IMR-90 (cell line): Measurements from ENCODE around the gene CACNA2D4. TPM values are rescaled to one million over a fixed set of nuclear protein-coding genes. Genes with fewer than 3 reads are reported as not detected.

ENCODE experiments used
- ATAC-seq: fragments of 200-7000 bp; cut with Tn5 transposase; 2 replicates; pipeline ENCODE4 v1.9.1; 2020; ENCODE audit warnings: low read depth, mild to moderate bottlenecking, moderate library complexity
- BruUV-seq: library from RNA; stranded (reverse); fragments of 400-500 nt; replicated peaks from 2 replicates; lab custom pipeline; 2021; lab: Mats Ljungman, UMichigan
- CTCF ChIA-PET: fragments of 300-600 bp; formaldehyde crosslinking; extraction: SDS; loops from one replicate; lab custom pipeline; 2021; ENCODE audit warnings: antibody characterized with exemption; lab: Yijun Ruan, JAX
- POLR2A ChIA-PET: fragments of 300-600 bp; sonication (Branson Sonifier 250); formaldehyde crosslinking; loops from one replicate; lab custom pipeline; 2022; ENCODE audit warnings: antibody characterized with exemption; ENCODE audit not compliant: unreplicated experiment; lab: Charles Lee
- DNase-seq: peaks from one replicate; pipeline ENCODE4 v3.0.0; 2013
- H2AFZ ChIP-seq: replicated peaks from 2 replicates; pipeline ENCODE3; 2013; ENCODE audit warnings: low read length, mild to moderate bottlenecking; ENCODE audit not compliant: poor library complexity
- H2AK5ac ChIP-seq: 2 replicates; pipeline ENCODE4 v1.6.1; 2013; ENCODE audit warnings: low read depth, low read length, inconsistent platforms
- H2AK9ac ChIP-seq: replicated peaks from 2 replicates; pipeline ENCODE3; 2013; ENCODE audit warnings: mild to moderate bottlenecking, low read depth, low read length, moderate library complexity; ENCODE audit not compliant: poor library complexity
- H2BK120ac ChIP-seq: 2 replicates; pipeline ENCODE4 v1.6.1; 2013; ENCODE audit warnings: low read depth, low read length, inconsistent platforms
- H2BK15ac ChIP-seq: 3 replicates; pipeline ENCODE4 v1.6.1; 2013; ENCODE audit warnings: low read depth, low read length, inconsistent platforms
- H2BK20ac ChIP-seq: 2 replicates; pipeline ENCODE4 v1.6.1; 2013; ENCODE audit warnings: low read depth, mild to moderate bottlenecking, inconsistent platforms, low read length, moderate library complexity
- H2BK5ac ChIP-seq: 2 replicates; pipeline ENCODE4 v1.6.1; 2013; ENCODE audit warnings: mild to moderate bottlenecking, low read depth, low read length, inconsistent platforms; ENCODE audit not compliant: poor library complexity, severe bottlenecking
- H3K14ac ChIP-seq: replicated peaks from 2 replicates; pipeline ENCODE4 v1.6.1; 2013; ENCODE audit warnings: low read depth, low read length, inconsistent platforms
- H3K18ac ChIP-seq: 2 replicates; pipeline ENCODE4 v1.6.1; 2013; ENCODE audit warnings: low read depth, low read length, control low read depth
- H3K23ac ChIP-seq: 2 replicates; pipeline ENCODE4 v1.6.1; 2013; ENCODE audit warnings: low read depth, low read length, inconsistent platforms
- H3K27ac ChIP-seq: 2 replicates; pipeline ENCODE4 v1.5.1; 2013; ENCODE audit warnings: mild to moderate bottlenecking, control low read depth, low read length; ENCODE audit not compliant: insufficient read depth
- H3K27me3 ChIP-seq: 2 replicates; pipeline ENCODE4 v1.6.1; 2013; ENCODE audit warnings: low read length; ENCODE audit not compliant: control insufficient read depth, insufficient read depth
- H3K36me3 ChIP-seq: 2 replicates; pipeline ENCODE4 v1.6.1; 2013; ENCODE audit warnings: low read length, mixed read lengths; ENCODE audit not compliant: control insufficient read depth, insufficient read depth
- H3K4ac ChIP-seq: 2 replicates; pipeline ENCODE4 v1.6.1; 2013; ENCODE audit warnings: low read depth, low read length, inconsistent platforms
- H3K4me1 ChIP-seq: 2 replicates; pipeline ENCODE4 v1.6.1; 2013; ENCODE audit warnings: low read length, mixed read lengths; ENCODE audit not compliant: control insufficient read depth, insufficient read depth
- H3K4me2 ChIP-seq: 2 replicates; pipeline ENCODE4 v1.6.1; 2013; ENCODE audit warnings: low read depth, mild to moderate bottlenecking, control low read depth, low read length, moderate library complexity
- H3K4me3 ChIP-seq: 2 replicates; pipeline ENCODE4 v1.5.1; 2013; ENCODE audit warnings: low read depth, mild to moderate bottlenecking, control low read depth, low read length, moderate library complexity; ENCODE audit not compliant: insufficient read depth
- H3K56ac ChIP-seq: 2 replicates; pipeline ENCODE4 v1.6.1; 2013; ENCODE audit warnings: low read length, inconsistent platforms; ENCODE audit not compliant: insufficient read depth; ENCODE audit errors: extremely low read depth
- H3K79me1 ChIP-seq, 2 experiments: 2 replicates each; pipeline ENCODE4 v1.6.1; 2013; ENCODE audit warnings: low read length in 2 of 2, inconsistent platforms in 1 of 2, low read depth in 1 of 2
- H3K9ac ChIP-seq: 2 replicates; pipeline ENCODE4 v1.6.1; 2013; ENCODE audit warnings: low read depth, low read length, control low read depth
- H3K9me1 ChIP-seq: 2 replicates; pipeline ENCODE4 v1.6.1; 2013; ENCODE audit warnings: low read length, inconsistent platforms; ENCODE audit not compliant: insufficient read depth
- H3K9me3 ChIP-seq: 2 replicates; pipeline ENCODE4 v1.6.1; 2013; ENCODE audit warnings: low read length; ENCODE audit not compliant: control insufficient read depth, insufficient read depth
- H4K20me1 ChIP-seq: 2 replicates; pipeline ENCODE4 v1.6.1; 2013; ENCODE audit warnings: low read length, inconsistent platforms; ENCODE audit not compliant: insufficient read depth
- H4K5ac ChIP-seq: 2 replicates; pipeline ENCODE4 v1.6.1; 2013; ENCODE audit warnings: mild to moderate bottlenecking, low read depth, low read length, control low read depth
- H4K8ac ChIP-seq, 2 experiments: 2 replicates each; pipeline ENCODE4 v1.6.1; 2013; ENCODE audit warnings: low read depth in 2 of 2, low read length in 2 of 2, control low read depth in 1 of 2, inconsistent platforms in 1 of 2
- H4K91ac ChIP-seq: 2 replicates; pipeline ENCODE4 v1.6.1; 2013; ENCODE audit warnings: low read depth, low read length, inconsistent platforms; ENCODE audit not compliant: insufficient read depth
- BHLHE40 ChIP-seq: fragments of 150-350 bp; IDR thresholded peaks from 2 replicates; pipeline ENCODE4 v1.6.1; 2016; ENCODE audit warnings: mild to moderate bottlenecking, low read depth, low read length
- CHD1 ChIP-seq: IDR thresholded peaks from 2 replicates; pipeline ENCODE4 v1.6.1; 2012; ENCODE audit warnings: low read depth, low read length, improper control_type of control experiment
- CTCF ChIP-seq: conservative IDR thresholded peaks from 2 replicates; pipeline ENCODE4 v1.5.1; 2012; ENCODE audit warnings: mild to moderate bottlenecking, low read depth, low read length, improper control_type of control experiment
- FOS ChIP-seq: fragments of 150-350 bp; IDR thresholded peaks from 2 replicates; pipeline ENCODE4 v1.6.1; 2016; ENCODE audit warnings: low read depth, low read length
- MAZ ChIP-seq: IDR thresholded peaks from 2 replicates; pipeline ENCODE4 v1.6.1; 2012; ENCODE audit warnings: low read depth, mild to moderate bottlenecking, low read length, improper control_type of control experiment, moderate library complexity, borderline replicate concordance
- MXI1 ChIP-seq: IDR thresholded peaks from 2 replicates; pipeline ENCODE4 v1.6.1; 2012; ENCODE audit warnings: low read depth, mild to moderate bottlenecking, low read length, moderate library complexity, borderline replicate concordance
- NFE2L2 ChIP-seq: fragments of 150-350 bp; IDR thresholded peaks from 2 replicates; pipeline ENCODE4 v1.6.1; 2016; ENCODE audit warnings: low read depth, mild to moderate bottlenecking, low read length
- SMC3 ChIP-seq: fragments of 150-350 bp; IDR thresholded peaks from 2 replicates; pipeline ENCODE4 v1.6.1; 2016; ENCODE audit warnings: low read depth, mild to moderate bottlenecking, antibody characterized with exemption, low read length, moderate library complexity
- WGBS, 2 experiments: methylation state at CpG; one replicate each; pipeline versions ENCODE4 v1.1.5 to v1.1.7; 2013; ENCODE audit warnings: missing lambda C conversion rate in 2 of 2; ENCODE audit not compliant: insufficient read length in 1 of 2; ENCODE audit errors: extremely low coverage in 2 of 2; 5-methylcytosine and 5-hydroxymethylcytosine counted together
- dilution Hi-C: fragments of 300-500 bp; cut with HindIII; formaldehyde crosslinking; loops from one replicate; pipeline ENCODE4 v1.14.3; 2018; ENCODE audit warnings: low sequenced_read_pairs; ENCODE audit not compliant: unreplicated experiment
- in situ Hi-C: fragments of 300-500 bp; cut with MboI; formaldehyde crosslinking; loops from 3 replicates; pipeline ENCODE4 v1.14.3; 2019; ENCODE audit warnings: low sequenced_read_pairs, inconsistent platforms, mixed read lengths
- intact Hi-C: fragments of 100-400 bp; cut with micrococcal nuclease; formaldehyde crosslinking; loops from 2 replicates; pipeline ENCODE4 v1.10.0; 2022
- polyA plus RNA-seq, 3 experiments: library from polyadenylated mRNA; depleted of rRNA; stranded (reverse); fragments of >200 nt; gene quantifications; 2 replicates each; pipeline ENCODE4 v1.2.3, GENCODE V29; 2012; ENCODE audit warnings: low replicate concordance in 1 of 3
- total RNA-seq: library from RNA; depleted of rRNA; stranded (reverse); fragments of >200 nt; gene quantifications from 2 replicates; pipeline ENCODE4 v1.2.3, GENCODE V29; 2012

The CACNA2D4 gene
- total and polyA plus RNA-seq, 2 of the 4 experiments (the other 2 are of a cell fraction), result 0.18 to 0.22 TPM

DNA sequence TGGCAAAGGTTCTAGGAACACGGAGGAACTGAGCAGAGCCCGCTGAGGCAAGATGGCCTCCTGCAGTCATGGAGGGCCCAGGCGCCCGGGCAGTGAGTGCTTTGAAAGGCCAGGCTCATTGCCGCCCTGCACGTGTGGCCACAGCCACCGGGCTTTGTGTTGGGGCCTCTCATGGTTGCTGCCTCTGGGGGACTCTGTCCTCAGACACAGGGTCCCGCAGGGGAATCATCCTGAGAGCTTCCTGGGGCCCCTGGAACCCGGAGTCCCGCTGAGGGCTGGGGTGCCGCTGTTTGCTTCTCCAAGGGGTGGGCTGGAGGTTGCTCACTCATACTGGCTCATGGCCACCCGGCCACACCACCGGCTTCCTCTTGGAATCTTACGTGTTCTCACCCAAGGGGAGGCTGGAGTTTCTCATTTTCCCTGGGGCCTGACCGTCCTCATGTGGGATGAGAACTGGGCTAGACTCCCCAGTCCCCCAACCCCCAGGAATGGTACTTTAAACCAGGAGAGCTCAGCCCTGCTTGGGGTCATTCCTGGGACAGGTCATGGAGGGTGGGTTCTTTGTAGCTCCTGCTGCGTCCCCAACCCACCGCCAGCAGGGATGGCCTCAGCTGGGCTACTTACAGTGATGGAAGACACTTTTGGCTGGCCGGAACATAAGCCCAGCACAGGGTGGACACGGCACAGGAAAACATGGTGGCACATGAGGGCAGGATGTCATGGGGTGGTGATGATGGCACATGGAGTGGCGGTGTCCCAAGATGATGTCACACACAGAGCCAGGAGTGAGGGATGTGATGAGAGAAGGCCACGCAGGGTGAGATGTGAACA is 119.2 kb downstream of the CACNA2D4 start:
- TF ChIP-seq NFE2L2 (no peak), CTCF (no peak), MAZ (no peak), CHD1 (no peak), MXI1 (no peak), FOS (no peak), BHLHE40 (no peak), SMC3 (no peak)
- H3K9me1 ChIP-seq, result peaks cover 4% of the 10 kb centered on the region; the same call in 1 of the 2 replicates
- no peak overlapping the region for H4K5ac ChIP-seq
- no peak overlapping the region for H2AFZ ChIP-seq
- intact Hi-C loops (loop anchor here (5.0 kb wide), 1 partner anchor 253 kb away; the partner anchor contains the start of gene CACNA1C), dilution Hi-C loops (no loop called here), in situ Hi-C loops (no loop called here)
- POLR2A ChIA-PET, result no interaction called here
- no peak overlapping the region for H2BK15ac ChIP-seq
- no peaks in the 10 kb centered on the region for H3K36me3 ChIP-seq
- no peak overlapping the region for H3K23ac ChIP-seq
- H4K91ac ChIP-seq, result no peak overlapping the region
- H3K9me3 ChIP-seq, result no peaks in the 10 kb centered on the region
- H2AK9ac ChIP-seq, result no peak overlapping the region
- no peak overlapping the region for H3K56ac ChIP-seq
- no peak for ATAC-seq
- WGBS, 2 experiments, result 100% methylated on average over 1 of the region's 21 CpGs; no CpG with 5 or more reads in 1 of the 2 experiments
- H3K4ac ChIP-seq, result no peak overlapping the region
- H2BK5ac ChIP-seq, result no peak overlapping the region
- CTCF ChIA-PET, result interaction anchor here (0.6 kb wide), 1 partner anchor 897 kb away, joined by 5 read pairs; no protein-coding TSS in a partner anchor
- H3K27me3 ChIP-seq, result no peaks in the 10 kb centered on the region; the same call in 1 of the 2 replicates
- H2AK5ac ChIP-seq, result peak overlapping the region; percentile 10; the same call in 1 of the 2 replicates
- H3K14ac ChIP-seq, result no peak overlapping the region
- 0 out of 4 replicates have a peak, but pooled peaks cover 0 to 3% of the 10 kb centered on the region in 2 experiments for H3K79me1 ChIP-seq
- H3K18ac ChIP-seq, result no peak overlapping the region
- no peak overlapping the region for H3K4me3 ChIP-seq
- DNase-seq, result no peak
- no peak overlapping the region for H3K4me2 ChIP-seq
- H4K8ac ChIP-seq, result no peak overlapping the region
- no peaks in the 10 kb centered on the region for H4K20me1 ChIP-seq
- peaks cover 4% of the 10 kb centered on the region; the same call in 1 of the 2 replicates for H3K4me1 ChIP-seq
- no peak overlapping the region for H3K27ac ChIP-seq
- H2BK120ac ChIP-seq, result no peak overlapping the region
- no peak overlapping the region for H2BK20ac ChIP-seq
- no peak overlapping the region for H3K9ac ChIP-seq
- no TSS peak for BruUV-seq
